ENCODE results near the gene PHF14.

DNA sequence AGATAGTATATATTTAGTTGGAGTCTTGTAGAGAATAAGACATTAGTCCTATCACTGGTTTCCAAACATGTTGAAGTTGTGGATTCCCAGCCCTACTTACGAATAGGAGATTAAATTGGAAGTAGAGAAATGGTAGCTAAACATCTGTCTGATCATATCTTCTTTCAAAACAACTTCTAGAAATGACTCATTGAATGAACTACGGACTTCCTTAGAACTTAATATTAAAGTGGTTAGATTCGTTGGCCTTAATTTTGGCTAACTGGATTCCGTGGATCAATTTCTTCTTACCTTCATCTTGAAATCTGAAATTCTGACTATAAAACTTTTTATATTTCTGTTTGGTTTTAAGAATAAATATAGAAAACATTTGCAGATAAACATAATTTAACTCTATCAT is 3.4 kb downstream of the PHF14 start:
- TF ChIP-seq CTCF (conservative IDR thresholded peaks at IDR 0.05; ENCODE audit: low read depth, low read length) (no peak), EZH2phosphoT487 (IDR thresholded peaks at IDR 0.05; ENCODE audit: borderline replicate concordance, low read length) (no peak), EZH2 (IDR thresholded peaks at IDR 0.05; ENCODE audit: low read length, unreplicated experiment) (no peak)

All from PC-3 (cell line).